ENCODE results near the gene GLCCI1.

GLCCI1 gene

GRCh38 chr7:8105449-8106095, 137.0 kb downstream of the GLCCI1 start:
- DNase-seq, result no peak

DNA sequence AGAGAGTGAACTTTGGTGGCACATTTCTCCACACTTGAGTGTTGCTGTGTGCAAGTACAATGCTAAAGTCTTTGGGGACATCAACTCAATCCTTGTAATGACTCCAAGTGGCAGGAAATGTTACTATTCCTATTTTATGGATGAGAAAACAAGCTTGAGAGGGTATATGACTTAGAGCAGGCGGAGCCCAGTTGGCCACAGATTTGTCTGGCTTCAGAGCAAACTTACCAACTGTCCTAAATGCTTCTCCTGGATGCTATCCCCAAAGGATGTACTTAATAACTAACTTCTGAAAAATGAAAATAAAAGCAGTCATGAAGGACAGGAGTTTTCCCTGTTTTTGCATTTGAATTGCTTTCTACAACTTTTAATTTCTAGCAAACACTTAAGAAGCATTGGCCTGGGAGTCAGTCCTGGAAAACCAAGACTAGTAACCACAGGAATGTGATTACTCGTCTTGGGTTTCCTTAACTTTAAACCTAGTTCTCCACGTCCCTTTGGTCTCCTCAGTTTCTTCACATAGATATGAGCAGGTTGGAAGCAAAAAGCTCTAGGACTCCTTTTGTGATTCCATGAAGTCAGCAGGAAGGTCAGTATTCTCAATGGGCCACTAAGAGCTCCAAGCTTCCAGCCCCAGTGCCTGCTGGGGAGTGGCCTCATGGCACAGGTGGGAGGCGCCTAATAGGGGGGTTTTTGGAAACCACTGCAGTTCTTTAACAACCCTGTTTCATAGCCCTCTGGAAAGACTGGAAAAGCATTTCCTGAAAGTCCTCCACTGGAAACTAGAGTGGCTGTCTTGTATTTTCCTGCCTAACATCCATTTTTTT, 140.8 kb downstream of the GLCCI1 start:
- no peak for DNase-seq

DNA sequence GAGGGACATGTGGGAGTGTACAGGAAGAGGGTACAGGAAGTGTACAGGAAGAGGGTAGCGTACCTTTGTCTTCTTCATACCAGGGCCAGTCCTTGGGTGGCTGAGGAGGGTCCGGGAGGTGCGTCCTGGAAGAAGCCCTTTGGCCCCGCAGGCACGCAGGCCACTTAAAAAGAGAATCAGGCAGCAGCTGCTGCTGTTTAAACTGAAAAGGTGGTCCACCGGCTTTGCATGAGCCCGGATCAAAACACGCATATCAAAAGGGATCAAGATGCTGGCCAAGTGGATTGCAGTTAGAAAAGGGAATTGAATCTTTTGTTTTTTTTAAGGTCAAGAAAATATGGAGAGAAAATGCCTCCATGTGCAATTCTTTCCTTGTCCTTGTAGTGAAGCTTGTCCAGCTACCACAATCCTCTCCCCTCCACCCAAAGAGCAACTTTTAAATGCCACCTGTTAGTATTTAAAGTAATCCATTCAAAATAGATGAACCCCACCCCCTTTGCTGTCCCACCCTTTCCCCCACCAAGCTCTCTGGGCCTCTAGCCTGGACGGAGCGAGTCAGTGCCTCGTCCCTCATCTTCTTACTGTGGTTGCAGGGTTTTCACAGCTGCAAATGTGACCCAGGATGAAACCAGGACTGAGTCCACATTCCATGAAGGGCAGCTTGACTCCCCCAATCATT, 142.8 kb downstream of the GLCCI1 start:
- no peak for DNase-seq

DNA sequence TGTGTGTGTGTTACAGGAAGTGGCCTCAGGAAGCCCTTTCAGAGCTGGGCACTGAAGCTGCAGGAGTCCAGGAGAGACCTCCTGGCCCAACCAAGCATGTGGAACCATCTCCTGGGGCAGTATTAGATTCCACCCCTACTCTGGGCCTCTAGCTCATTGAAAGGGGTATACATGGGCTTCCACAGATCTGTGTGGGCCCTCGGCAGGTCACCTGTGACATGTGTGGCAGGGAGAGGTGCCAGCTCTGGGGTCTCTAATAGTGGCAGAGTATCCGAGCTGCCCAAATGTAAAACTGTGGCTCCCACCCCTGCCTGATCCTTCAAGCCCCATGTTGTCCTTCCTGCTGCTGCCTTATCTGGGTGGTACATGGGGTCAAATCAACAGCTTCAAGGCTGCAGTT, 144.1 kb downstream of the GLCCI1 start:
- DNase-seq, result no peak

DNA sequence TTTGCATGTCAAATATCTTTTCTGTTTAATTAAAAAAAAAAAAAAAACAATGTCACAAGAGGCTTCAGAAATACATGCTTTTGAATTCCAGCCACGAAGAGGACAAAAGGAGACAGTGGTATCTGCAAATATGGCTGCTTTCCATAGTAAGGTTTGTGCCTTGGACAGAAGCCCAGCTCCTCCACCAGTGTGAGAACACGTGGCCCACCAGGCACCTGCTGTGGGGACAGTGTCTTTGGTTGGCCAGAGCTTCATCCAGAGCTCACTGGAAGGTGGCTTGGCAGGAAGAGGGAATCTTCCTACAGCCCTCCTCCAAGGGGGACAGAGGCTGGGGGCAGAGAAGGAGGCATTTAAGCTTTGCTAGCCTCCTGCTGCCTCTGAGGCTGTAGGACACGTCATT, 144.6 kb downstream of the GLCCI1 start:
- no peak for DNase-seq

GRCh38 chr7:8114175-8114574, 145.6 kb downstream of the GLCCI1 start:
- no peak for DNase-seq

GRCh38 chr7:8115547-8116402, 147.2 kb downstream of the GLCCI1 start:
- no peak for DNase-seq

GRCh38 chr7:8117195-8117594, 148.6 kb downstream of the GLCCI1 start:
- DNase-seq, result no peak

DNA sequence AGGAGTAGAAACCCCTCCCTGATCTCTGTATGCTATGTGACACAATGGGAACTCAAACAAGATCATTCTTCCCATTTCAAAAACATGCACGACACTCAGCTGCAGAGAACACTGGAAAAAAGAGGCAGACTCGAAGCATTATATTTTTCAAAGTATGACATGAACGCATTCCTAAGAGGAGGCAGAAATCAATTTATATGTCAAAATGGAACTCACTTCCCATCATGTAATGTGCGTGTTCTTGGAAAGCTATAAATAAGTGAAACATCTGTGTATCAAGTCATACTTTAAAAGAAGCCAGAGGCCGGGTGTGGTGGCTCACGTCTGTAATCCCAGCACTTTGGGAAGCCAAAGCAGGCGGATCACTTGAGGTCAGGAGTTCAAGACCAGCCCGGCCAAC, 150.7 kb downstream of the GLCCI1 start:
- DNase-seq, result no peak

- DNase-seq, result no peak
These were observed 151.9 kb downstream of the GLCCI1 start for GRCh38 chr7:8120390-8121058.

DNA sequence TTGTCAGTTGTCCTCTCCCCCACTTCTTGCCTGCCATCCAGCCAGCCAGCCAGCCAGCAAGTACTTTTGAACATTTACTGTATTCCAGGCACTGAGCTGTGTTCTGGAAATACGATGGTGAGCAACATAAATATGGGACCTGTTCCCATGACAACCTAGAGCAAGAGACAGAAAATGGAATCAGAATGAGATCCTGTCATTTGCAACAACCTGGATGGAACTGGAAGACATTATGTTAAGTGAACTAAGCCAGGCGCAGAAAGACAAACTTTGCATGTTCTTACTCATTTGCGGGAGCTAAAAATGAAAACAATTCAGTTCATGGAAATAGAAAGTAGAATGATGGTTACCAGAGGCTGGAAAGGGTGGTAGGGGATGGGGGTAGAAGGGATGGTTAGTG, 152.6 kb downstream of the GLCCI1 start:
- peak; percentile 11 for DNase-seq

DNA sequence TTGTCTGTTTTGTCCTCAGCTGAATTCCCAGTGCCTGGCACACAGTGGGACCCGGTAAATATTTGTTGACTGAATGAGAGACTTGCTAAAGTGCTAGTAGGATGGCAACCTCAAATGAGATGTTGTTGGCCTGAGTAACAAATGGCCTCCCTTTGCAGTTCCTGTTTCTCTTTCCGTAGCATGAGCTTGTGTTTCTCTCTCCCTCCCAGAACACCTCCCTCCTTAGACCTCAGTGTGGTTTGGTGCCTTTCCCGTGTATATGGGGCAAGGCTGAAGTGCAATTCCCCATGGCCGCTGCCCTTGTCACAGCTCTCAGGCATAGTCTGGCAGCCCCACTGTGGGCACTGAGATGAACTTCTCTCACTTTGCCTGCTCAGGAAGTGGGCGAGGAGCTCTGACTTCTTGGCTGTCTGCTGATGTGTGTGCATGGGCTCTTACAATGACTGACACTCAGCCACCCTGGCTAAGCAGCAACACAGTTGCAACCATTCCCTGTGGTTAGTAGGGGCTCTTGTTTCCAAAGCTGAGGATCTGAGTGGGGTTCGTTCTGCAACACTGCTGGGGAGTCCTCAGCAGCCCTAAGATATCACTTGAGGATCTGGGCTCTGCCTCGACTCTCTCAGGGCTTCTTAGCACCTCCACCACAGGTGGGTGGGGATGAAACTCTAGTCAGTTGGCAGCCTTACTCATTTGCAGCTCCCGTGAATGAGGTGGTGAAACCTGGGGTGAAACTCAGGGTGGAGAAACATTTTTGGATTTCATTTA, 157.3 kb downstream of the GLCCI1 start:
- peak; percentile 87 for DNase-seq

- DNase-seq, result peak; percentile 5
These were observed 158.1 kb downstream of the GLCCI1 start for GRCh38 chr7:8126601-8127167.

- peak; percentile 58 for DNase-seq
These were observed 160.1 kb downstream of the GLCCI1 start for GRCh38 chr7:8128449-8129317.

- DNase-seq, result peak; percentile 64
These were observed 160.7 kb downstream of the GLCCI1 start for GRCh38 chr7:8129318-8129659.

DNA sequence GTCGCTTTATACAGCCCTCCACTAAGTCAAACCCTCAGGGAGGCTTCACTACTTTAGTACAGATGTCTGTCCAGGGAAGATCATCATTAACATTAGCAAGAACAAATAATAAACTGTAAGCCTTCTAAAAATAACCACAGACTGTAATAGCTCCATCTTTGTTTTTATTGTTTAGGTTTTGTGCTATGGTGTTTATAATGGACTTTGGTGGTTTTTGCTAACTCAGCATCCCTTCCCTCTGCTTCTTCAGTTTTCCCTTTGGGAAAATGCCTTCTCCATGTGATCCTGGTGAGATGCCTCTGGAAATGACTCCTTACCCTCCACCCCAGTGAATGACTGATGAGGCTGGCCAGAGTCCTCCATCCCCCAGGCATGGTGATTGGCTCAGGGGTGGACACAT, 162.1 kb downstream of the GLCCI1 start:
- DNase-seq, result no peak

DNA sequence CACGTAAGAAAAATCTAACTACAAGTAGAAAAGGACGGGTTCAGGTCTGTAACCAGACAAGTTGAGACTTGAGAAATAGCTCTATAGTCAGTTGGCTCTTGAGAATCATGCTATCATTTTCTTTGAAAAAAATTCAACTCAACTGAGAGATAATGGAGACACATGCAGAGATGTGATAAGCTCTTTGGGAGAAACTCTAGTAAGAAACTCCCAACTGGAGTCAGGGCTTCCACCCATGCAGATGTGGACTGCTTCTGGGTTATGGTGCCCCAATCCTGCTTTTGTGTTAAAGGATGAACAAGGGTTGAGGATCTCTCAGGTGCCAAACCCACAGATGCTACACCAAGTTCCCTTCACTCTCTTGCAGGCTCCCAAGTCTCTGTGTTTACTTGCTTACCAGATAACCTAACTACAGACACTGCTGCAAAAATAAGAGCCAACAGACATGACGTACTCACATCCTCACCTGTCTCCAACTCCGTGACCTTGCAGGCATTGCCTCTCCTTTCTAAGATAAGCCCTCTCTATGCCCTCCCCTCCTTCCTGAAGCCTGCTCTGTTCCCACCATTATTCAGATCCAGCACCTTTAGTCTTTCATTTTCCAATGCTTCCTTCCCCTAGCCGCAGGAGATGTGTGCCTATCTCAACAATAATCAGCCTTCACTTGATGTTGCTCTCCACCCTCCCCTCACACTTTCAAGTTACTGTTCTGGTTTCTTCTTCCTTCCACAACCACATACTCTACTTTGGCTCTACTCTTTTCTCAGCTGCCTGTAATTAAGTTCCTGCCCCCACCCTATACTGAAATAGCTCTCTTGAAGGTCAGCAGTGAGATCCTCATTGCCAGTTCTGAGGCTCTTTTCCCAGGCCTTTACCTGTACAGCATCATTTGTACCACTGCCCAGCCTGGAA, 163.4 kb downstream of the GLCCI1 start:
- peak; percentile 80 for DNase-seq

- no peak for DNase-seq
These were observed 164.7 kb downstream of the GLCCI1 start for GRCh38 chr7:8133188-8133848.
